ENCODE data around the gene IFT172. TPM values are rescaled to one million over a fixed set of nuclear protein-coding genes. Genes with fewer than 3 reads are reported as not detected.
"Not testable (repeated sequence)": the region's sequence is repeated elsewhere in the genome, so short reads cannot be mapped to it uniquely, and the experiment has no call there.

IFT172 gene, protein sequence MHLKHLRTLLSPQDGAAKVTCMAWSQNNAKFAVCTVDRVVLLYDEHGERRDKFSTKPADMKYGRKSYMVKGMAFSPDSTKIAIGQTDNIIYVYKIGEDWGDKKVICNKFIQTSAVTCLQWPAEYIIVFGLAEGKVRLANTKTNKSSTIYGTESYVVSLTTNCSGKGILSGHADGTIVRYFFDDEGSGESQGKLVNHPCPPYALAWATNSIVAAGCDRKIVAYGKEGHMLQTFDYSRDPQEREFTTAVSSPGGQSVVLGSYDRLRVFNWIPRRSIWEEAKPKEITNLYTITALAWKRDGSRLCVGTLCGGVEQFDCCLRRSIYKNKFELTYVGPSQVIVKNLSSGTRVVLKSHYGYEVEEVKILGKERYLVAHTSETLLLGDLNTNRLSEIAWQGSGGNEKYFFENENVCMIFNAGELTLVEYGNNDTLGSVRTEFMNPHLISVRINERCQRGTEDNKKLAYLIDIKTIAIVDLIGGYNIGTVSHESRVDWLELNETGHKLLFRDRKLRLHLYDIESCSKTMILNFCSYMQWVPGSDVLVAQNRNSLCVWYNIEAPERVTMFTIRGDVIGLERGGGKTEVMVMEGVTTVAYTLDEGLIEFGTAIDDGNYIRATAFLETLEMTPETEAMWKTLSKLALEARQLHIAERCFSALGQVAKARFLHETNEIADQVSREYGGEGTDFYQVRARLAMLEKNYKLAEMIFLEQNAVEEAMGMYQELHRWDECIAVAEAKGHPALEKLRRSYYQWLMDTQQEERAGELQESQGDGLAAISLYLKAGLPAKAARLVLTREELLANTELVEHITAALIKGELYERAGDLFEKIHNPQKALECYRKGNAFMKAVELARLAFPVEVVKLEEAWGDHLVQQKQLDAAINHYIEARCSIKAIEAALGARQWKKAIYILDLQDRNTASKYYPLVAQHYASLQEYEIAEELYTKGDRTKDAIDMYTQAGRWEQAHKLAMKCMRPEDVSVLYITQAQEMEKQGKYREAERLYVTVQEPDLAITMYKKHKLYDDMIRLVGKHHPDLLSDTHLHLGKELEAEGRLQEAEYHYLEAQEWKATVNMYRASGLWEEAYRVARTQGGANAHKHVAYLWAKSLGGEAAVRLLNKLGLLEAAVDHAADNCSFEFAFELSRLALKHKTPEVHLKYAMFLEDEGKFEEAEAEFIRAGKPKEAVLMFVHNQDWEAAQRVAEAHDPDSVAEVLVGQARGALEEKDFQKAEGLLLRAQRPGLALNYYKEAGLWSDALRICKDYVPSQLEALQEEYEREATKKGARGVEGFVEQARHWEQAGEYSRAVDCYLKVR (N-terminal part only)
- 5.1 and 5.5 TPM in 2 replicates for polyA plus RNA-seq (2013)

GRCh38 chr2:27489498-27490397, at the start of gene IFT172:
IFT172 (minus strand) TSS chr2:27489743; CDS start chr2:27489653, 90 bp downstream.
- WGBS (ENCODE audit: extremely low coverage, insufficient coverage, insufficient read length): no CpG with 5 or more reads among the region's 43 CpGs
- H3K14ac ChIP-seq (ENCODE audit: low read length): no peak within 1 kb of the TSS
- H3K36me3 ChIP-seq (ENCODE audit: control insufficient read depth in 1 of 2, insufficient read depth in 2 of 2, low read length in 2 of 2): peaks cover 0 to 1% of the 10 kb centered on the region in 2 experiments
- peak; percentile 100 for DNase-seq
- peaks cover 9% of the 10 kb centered on the region for H3K27me3 ChIP-seq (ENCODE audit: insufficient read depth, low read length)
- no peak within 1 kb of the TSS for H2BK120ac ChIP-seq (ENCODE audit: insufficient read depth, low read length, poor library complexity)
- peak within 1 kb of the TSS; percentile 69 for H4K8ac ChIP-seq (ENCODE audit: low read depth, low read length)
- H3K4me1 ChIP-seq (ENCODE audit: control insufficient read depth in 1 of 2, insufficient read depth in 2 of 2, low read length in 2 of 2): peaks cover 3 to 9% of the 10 kb centered on the region in 2 experiments
- H4K12ac ChIP-seq (ENCODE audit: low read depth, low read length): no peak within 1 kb of the TSS
- peak within 1 kb of the TSS; percentile 75 for H3K4me3 ChIP-seq (ENCODE audit: low read depth, low read length)
- no peak within 1 kb of the TSS for H2BK5ac ChIP-seq (ENCODE audit: low read depth, low read length, poor library complexity)
- H3K18ac ChIP-seq (ENCODE audit: low read length): no peak within 1 kb of the TSS
- no peak within 1 kb of the TSS for H2BK12ac ChIP-seq (ENCODE audit: low read length)
- peak within 1 kb of the TSS; percentile 3 for H3K9ac ChIP-seq (ENCODE audit: low read length)
- H3K4me2 ChIP-seq (ENCODE audit: low read length): peak within 1 kb of the TSS; percentile 86
- H3K4ac ChIP-seq (ENCODE audit: low read depth, low read length): no peak within 1 kb of the TSS
- no peaks in the 10 kb centered on the region for H3K79me2 ChIP-seq (ENCODE audit: control insufficient read depth, insufficient read depth, low read length, poor library complexity)
- no peaks in the 10 kb centered on the region for H3K79me1 ChIP-seq (ENCODE audit: low read length)
- H3K27ac ChIP-seq (ENCODE audit: low read depth, low read length): no peak within 1 kb of the TSS
- H3K23ac ChIP-seq (ENCODE audit: low read length): no peak within 1 kb of the TSS
- no peak within 1 kb of the TSS for H4K91ac ChIP-seq (ENCODE audit: low read depth, low read length)
- H2AK5ac ChIP-seq (ENCODE audit: low read length): no peak within 1 kb of the TSS
- peaks cover 6% of the 10 kb centered on the region for H3K9me3 ChIP-seq (ENCODE audit: insufficient read depth, low read depth, low read length)
- peak within 1 kb of the TSS; percentile 5 for H2AFZ ChIP-seq (ENCODE audit: insufficient read depth, low read length, poor library complexity)

DNA sequence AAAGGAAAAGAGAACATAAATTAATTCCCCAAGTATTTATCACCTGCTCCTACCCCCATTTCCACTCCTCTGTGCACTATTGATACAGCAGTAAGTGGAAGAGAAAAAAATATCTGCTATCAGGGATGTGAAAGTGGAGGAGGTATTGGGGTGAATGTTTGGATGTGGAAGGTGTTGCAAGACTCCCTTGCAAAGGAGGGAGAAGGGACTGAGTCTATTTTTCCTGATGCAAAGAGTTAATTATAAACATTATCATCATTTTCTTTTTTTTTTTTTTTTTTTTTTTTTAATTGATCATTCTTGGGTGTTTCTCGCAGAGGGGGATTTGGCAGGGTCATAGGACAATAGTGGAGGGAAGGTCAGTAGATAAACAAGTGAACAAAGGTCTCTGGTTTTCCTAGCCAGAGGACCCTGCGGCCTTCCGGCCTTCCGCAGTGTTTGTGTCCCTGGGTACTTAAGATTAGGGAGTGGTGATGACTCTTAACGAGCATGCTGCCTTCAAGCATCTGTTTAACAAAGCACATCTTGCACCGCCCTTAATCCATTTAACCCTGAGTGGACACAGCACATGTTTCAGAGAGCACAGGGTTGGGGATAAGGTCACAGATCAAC, 49.4 kb upstream of the IFT172 start:
- not testable (repeated sequence) for H3K9me3 ChIP-seq (ENCODE audit: insufficient read depth, low read depth, low read length); H4K91ac ChIP-seq (ENCODE audit: low read depth, low read length); H2AFZ ChIP-seq (ENCODE audit: insufficient read depth, low read length, poor library complexity); H3K4me3 ChIP-seq (ENCODE audit: low read depth, low read length); H3K4ac ChIP-seq (ENCODE audit: low read depth, low read length); H4K8ac ChIP-seq (ENCODE audit: low read depth, low read length); H3K27me3 ChIP-seq (ENCODE audit: insufficient read depth, low read length); H2BK5ac ChIP-seq (ENCODE audit: low read depth, low read length, poor library complexity); H3K27ac ChIP-seq (ENCODE audit: low read depth, low read length); H3K36me3 ChIP-seq (ENCODE audit: control insufficient read depth in 1 of 2, insufficient read depth in 2 of 2, low read length in 2 of 2); H4K12ac ChIP-seq (ENCODE audit: low read depth, low read length); H2BK12ac ChIP-seq (ENCODE audit: low read length); H3K18ac ChIP-seq (ENCODE audit: low read length); H3K14ac ChIP-seq (ENCODE audit: low read length); H2BK120ac ChIP-seq (ENCODE audit: insufficient read depth, low read length, poor library complexity); H3K9ac ChIP-seq (ENCODE audit: low read length); H3K79me2 ChIP-seq (ENCODE audit: control insufficient read depth, insufficient read depth, low read length, poor library complexity); DNase-seq; H2AK5ac ChIP-seq (ENCODE audit: low read length); H3K23ac ChIP-seq (ENCODE audit: low read length); H3K4me2 ChIP-seq (ENCODE audit: low read length); H3K79me1 ChIP-seq (ENCODE audit: low read length); H3K4me1 ChIP-seq (ENCODE audit: control insufficient read depth in 1 of 2, insufficient read depth in 2 of 2, low read length in 2 of 2)
- no CpG with 5 or more reads among the region's 6 CpGs for WGBS (ENCODE audit: extremely low coverage, insufficient coverage, insufficient read length)

GRCh38 chr2:27537287-27537686, 47.7 kb upstream of the IFT172 start:
- no peaks in the 10 kb centered on the region for H3K4me1 ChIP-seq (ENCODE audit: control insufficient read depth in 1 of 2, insufficient read depth in 2 of 2, low read length in 2 of 2)
- no peaks in the 10 kb centered on the region for H3K79me2 ChIP-seq (ENCODE audit: control insufficient read depth, insufficient read depth, low read length, poor library complexity)
- no peak overlapping the region for H3K27ac ChIP-seq (ENCODE audit: low read depth, low read length)
- no peak overlapping the region for H3K14ac ChIP-seq (ENCODE audit: low read length)
- no peaks in the 10 kb centered on the region for H3K79me1 ChIP-seq (ENCODE audit: low read length)
- H2BK5ac ChIP-seq (ENCODE audit: low read depth, low read length, poor library complexity): no peak overlapping the region
- H3K23ac ChIP-seq (ENCODE audit: low read length): no peak overlapping the region
- no peak overlapping the region for H4K8ac ChIP-seq (ENCODE audit: low read depth, low read length)
- H3K18ac ChIP-seq (ENCODE audit: low read length): no peak overlapping the region
- no peak overlapping the region for H2BK120ac ChIP-seq (ENCODE audit: insufficient read depth, low read length, poor library complexity)
- no peaks in the 10 kb centered on the region for H3K27me3 ChIP-seq (ENCODE audit: insufficient read depth, low read length)
- H3K4me3 ChIP-seq (ENCODE audit: low read depth, low read length): no peak overlapping the region
- H3K36me3 ChIP-seq (ENCODE audit: control insufficient read depth in 1 of 2, insufficient read depth in 2 of 2, low read length in 2 of 2): no peaks in the 10 kb centered on the region
- H4K12ac ChIP-seq (ENCODE audit: low read depth, low read length): no peak overlapping the region
- H2BK12ac ChIP-seq (ENCODE audit: low read length): no peak overlapping the region
- DNase-seq: no peak
- H2AK5ac ChIP-seq (ENCODE audit: low read length): no peak overlapping the region
- no peak overlapping the region for H2AFZ ChIP-seq (ENCODE audit: insufficient read depth, low read length, poor library complexity)
- no peak overlapping the region for H3K9ac ChIP-seq (ENCODE audit: low read length)
- H4K91ac ChIP-seq (ENCODE audit: low read depth, low read length): no peak overlapping the region
- H3K4me2 ChIP-seq (ENCODE audit: low read length): no peak overlapping the region
- no peak overlapping the region for H3K4ac ChIP-seq (ENCODE audit: low read depth, low read length)
- WGBS (ENCODE audit: extremely low coverage, insufficient coverage, insufficient read length): no CpG with 5 or more reads among the region's 4 CpGs
- no peaks in the 10 kb centered on the region for H3K9me3 ChIP-seq (ENCODE audit: insufficient read depth, low read depth, low read length)
